Mesendoderm (in vitro differentiated cells): ENCODE results near the gene NYNRIN.

Experiments used
- DNase-seq: peaks from one replicate; pipeline ENCODE4 v3.0.0; 2013
- H2AK5ac ChIP-seq: 2 replicates; pipeline ENCODE4 v1.6.1; 2013; ENCODE audit warnings: low read length, inconsistent platforms
- H2BK120ac ChIP-seq: 2 replicates; pipeline ENCODE4 v1.6.1; 2013; ENCODE audit warnings: low read depth, mild to moderate bottlenecking, low read length, moderate library complexity, mixed read lengths
- H2BK15ac ChIP-seq: replicated peaks from 2 replicates; pipeline ENCODE4 v1.6.1; 2013; ENCODE audit warnings: low read depth, mild to moderate bottlenecking, moderate library complexity
- H2BK5ac ChIP-seq: 2 replicates; pipeline ENCODE4 v1.6.1; 2013; ENCODE audit warnings: low read length, inconsistent platforms
- H3K18ac ChIP-seq: 2 replicates; pipeline ENCODE4 v1.6.1; 2013; ENCODE audit warnings: mild to moderate bottlenecking, low read length, mixed read lengths
- H3K23ac ChIP-seq: one replicate; pipeline ENCODE4 v1.6.1; 2013; ENCODE audit warnings: low read length
- H3K27ac ChIP-seq: 2 replicates; pipeline ENCODE4 v1.5.1; 2013; ENCODE audit warnings: low read depth, mild to moderate bottlenecking, inconsistent platforms, low read length, moderate library complexity
- H3K27me3 ChIP-seq: 2 replicates; pipeline ENCODE4 v1.6.1; 2013; ENCODE audit warnings: low read length, control low read depth, mild to moderate bottlenecking, inconsistent platforms; ENCODE audit not compliant: insufficient read depth, poor library complexity
- H3K36me3 ChIP-seq: 2 replicates; pipeline ENCODE4 v1.6.1; 2013; ENCODE audit warnings: low read length, inconsistent platforms; ENCODE audit not compliant: control insufficient read depth, insufficient read depth
- H3K4ac ChIP-seq: one replicate; pipeline ENCODE4 v1.6.1; 2013; ENCODE audit warnings: low read depth, mild to moderate bottlenecking, low read length, moderate library complexity
- H3K4me1 ChIP-seq: 2 replicates; pipeline ENCODE4 v1.6.1; 2013; ENCODE audit warnings: low read depth, low read length, inconsistent platforms; ENCODE audit not compliant: control insufficient read depth
- H3K4me2 ChIP-seq: 2 replicates; pipeline ENCODE4 v1.6.1; 2013; ENCODE audit warnings: low read length
- H3K4me3 ChIP-seq: 2 replicates; pipeline ENCODE4 v1.5.1; 2013; ENCODE audit warnings: mild to moderate bottlenecking, low read length
- H3K56ac ChIP-seq: one replicate; pipeline ENCODE4 v1.6.1; 2013; ENCODE audit warnings: low read length
- H3K79me1 ChIP-seq: 2 replicates; pipeline ENCODE4 v1.6.1; 2013; ENCODE audit warnings: low read length, inconsistent platforms
- H3K79me2 ChIP-seq: 2 replicates; pipeline ENCODE4 v1.6.1; 2013; ENCODE audit warnings: mild to moderate bottlenecking, low read length; ENCODE audit not compliant: control insufficient read depth, insufficient read depth
- H3K9ac ChIP-seq: 2 replicates; pipeline ENCODE4 v1.6.1; 2013; ENCODE audit warnings: low read length, inconsistent platforms
- H4K5ac ChIP-seq: one replicate; pipeline ENCODE4 v1.6.1; 2013; ENCODE audit warnings: low read length
- H4K8ac ChIP-seq: one replicate; pipeline ENCODE4 v1.6.1; 2013; ENCODE audit warnings: low read depth, mild to moderate bottlenecking, control low read depth, low read length, moderate library complexity
- WGBS: extraction: QIAGEN DNeasy Blood & Tissue Kit; methylation state at CpG from one replicate; pipeline ENCODE4 v1.1.7; 2013; ENCODE audit warnings: low lambda C conversion rate, missing lambda C conversion rate; ENCODE audit not compliant: insufficient coverage; ENCODE audit errors: extremely low coverage; 5-methylcytosine and 5-hydroxymethylcytosine counted together

The NYNRIN gene

DNA sequence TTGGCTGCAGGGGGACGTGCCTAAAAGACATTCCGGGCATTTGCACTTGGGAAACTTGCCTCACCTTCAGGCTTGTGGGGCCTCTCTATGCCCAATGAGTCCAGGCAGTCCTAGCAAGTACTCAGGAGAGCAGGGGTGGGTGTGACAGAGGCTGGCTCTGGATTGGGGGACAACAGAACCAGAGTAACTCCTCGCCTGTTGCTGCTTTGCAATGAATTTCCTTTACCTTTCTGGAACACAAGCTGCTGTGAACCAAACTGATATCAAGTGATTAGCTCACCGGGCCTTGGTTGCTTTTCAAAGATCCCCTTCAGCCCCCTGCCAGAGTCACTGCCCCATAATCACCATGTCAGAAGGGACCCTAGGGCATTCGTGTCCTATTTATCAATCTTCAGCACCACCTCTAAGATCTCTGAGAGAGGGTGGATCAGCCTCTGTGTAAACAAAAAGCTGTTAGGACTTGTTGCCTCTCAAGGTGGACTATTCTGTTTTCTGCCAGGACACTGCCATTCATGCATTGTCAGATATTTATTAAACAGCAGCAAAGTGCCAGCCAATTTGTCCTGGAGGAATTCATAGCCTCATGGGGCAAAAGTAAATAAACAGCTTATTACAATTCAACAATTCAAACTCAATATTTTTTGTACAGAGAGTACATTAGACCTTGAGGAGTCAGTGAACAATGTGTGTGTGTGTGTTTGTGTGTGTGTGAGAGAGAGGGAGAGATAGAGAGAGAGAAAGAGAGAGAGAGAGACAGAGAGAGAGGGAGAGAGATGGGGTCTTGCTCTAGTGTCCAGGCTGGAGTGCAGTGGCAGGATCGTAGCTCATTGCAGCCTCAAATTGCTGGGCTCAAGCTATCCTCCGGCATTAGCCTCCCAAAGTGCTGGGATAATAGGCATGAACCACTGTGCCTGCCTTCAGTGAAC, 19.6 kb upstream of the NYNRIN start:
- Histone ChIP-seq H3K18ac (no peak overlapping the region), H4K8ac (no peak overlapping the region), H3K23ac (no peak overlapping the region), H3K27ac (no peak overlapping the region), H3K79me1 (no peaks in the 10 kb centered on the region), H3K4me2 (no peak overlapping the region), H3K9ac (no peak overlapping the region), H3K27me3 (no peaks in the 10 kb centered on the region), H3K4ac (no peak overlapping the region), H3K4me3 (no peak overlapping the region), H4K5ac (no peak overlapping the region), H3K4me1 (peaks cover 3% of the 10 kb centered on the region), H3K56ac (no peak overlapping the region), H2BK15ac (no peak overlapping the region), H2BK120ac (no peak overlapping the region), H2AK5ac (no peak overlapping the region), H3K79me2 (no peaks in the 10 kb centered on the region), H2BK5ac (no peak overlapping the region), H3K36me3 (no peaks in the 10 kb centered on the region)
- no CpG with 5 or more reads among the region's 7 CpGs for WGBS
- DNase-seq, result no peak

- Histone ChIP-seq H3K79me1 (no peaks in the 10 kb centered on the region), H3K27me3 (no peaks in the 10 kb centered on the region), H2BK120ac (no peak overlapping the region), H3K56ac (no peak overlapping the region), H4K8ac (no peak overlapping the region), H3K36me3 (no peaks in the 10 kb centered on the region), H4K5ac (no peak overlapping the region), H3K4me2 (no peak overlapping the region), H3K4me3 (no peak overlapping the region), H3K4me1 (peaks cover 3% of the 10 kb centered on the region), H3K27ac (no peak overlapping the region), H2BK5ac (no peak overlapping the region), H2AK5ac (no peak overlapping the region), H2BK15ac (no peak overlapping the region), H3K23ac (no peak overlapping the region), H3K18ac (no peak overlapping the region), H3K79me2 (no peaks in the 10 kb centered on the region), H3K9ac (no peak overlapping the region), H3K4ac (no peak overlapping the region)
- no CpG with 5 or more reads among the region's 15 CpGs for WGBS
- no peak for DNase-seq
Measured at GRCh38 chr14:24379907-24380730, 18.7 kb upstream of the NYNRIN start.

DNA sequence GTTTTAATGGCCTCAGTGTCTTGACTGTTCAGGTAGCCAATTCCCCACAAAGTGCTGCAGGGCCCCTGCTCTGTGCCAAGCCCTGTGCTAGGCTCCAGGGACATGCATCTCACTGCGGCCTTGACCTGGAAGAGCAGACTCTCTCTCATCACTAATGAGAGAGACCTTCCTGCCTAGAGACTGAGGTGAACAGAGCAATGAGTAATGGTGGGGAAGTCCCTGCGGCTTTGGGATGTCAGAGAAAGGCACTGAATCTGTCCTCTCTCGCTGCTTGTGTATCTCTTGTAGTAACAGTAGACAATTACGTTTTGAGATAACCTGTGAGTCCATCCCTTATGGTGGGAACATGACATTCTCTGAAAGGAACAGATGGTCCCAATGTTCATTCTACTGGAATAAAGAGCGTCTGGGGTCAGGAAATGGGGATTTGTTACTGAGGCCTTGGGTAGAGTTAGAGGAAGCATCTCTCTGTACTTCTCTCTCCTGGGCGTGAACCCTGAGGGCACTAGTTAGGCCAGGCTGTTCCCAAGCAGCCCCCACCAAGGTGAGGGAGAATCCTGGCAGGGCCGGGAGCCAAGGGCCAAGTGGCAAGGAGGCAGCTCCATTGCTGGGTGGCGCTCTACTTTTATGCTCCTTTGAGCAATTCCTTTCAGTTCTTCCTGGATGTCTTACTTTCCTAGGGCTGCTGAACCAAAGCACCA, 17.3 kb upstream of the NYNRIN start:
- H3K9ac ChIP-seq, result no peak overlapping the region
- no peak overlapping the region for H2BK5ac ChIP-seq
- no peaks in the 10 kb centered on the region for H3K4me1 ChIP-seq
- H3K36me3 ChIP-seq, result no peaks in the 10 kb centered on the region
- H3K27ac ChIP-seq, result no peak overlapping the region
- no peak overlapping the region for H3K56ac ChIP-seq
- H3K4ac ChIP-seq, result no peak overlapping the region
- no peak overlapping the region for H4K8ac ChIP-seq
- H3K4me2 ChIP-seq, result no peak overlapping the region
- H3K18ac ChIP-seq, result no peak overlapping the region
- no peak overlapping the region for H4K5ac ChIP-seq
- no peak overlapping the region for H3K23ac ChIP-seq
- no peaks in the 10 kb centered on the region for H3K79me2 ChIP-seq
- no peak overlapping the region for H2BK120ac ChIP-seq
- no CpG with 5 or more reads among the region's 8 CpGs for WGBS
- no peak overlapping the region for H2AK5ac ChIP-seq
- no peak overlapping the region for H3K4me3 ChIP-seq
- DNase-seq, result no peak
- H3K27me3 ChIP-seq, result no peaks in the 10 kb centered on the region
- H3K79me1 ChIP-seq, result no peaks in the 10 kb centered on the region
- no peak overlapping the region for H2BK15ac ChIP-seq

GRCh38 chr14:24382064-24382371, 16.8 kb upstream of the NYNRIN start:
- Histone ChIP-seq H2BK15ac (no peak overlapping the region), H3K23ac (no peak overlapping the region), H2BK120ac (no peak overlapping the region), H3K79me1 (no peaks in the 10 kb centered on the region), H3K56ac (no peak overlapping the region), H3K79me2 (no peaks in the 10 kb centered on the region), H4K8ac (no peak overlapping the region), H4K5ac (no peak overlapping the region), H3K4ac (no peak overlapping the region), H3K18ac (no peak overlapping the region), H3K4me1 (no peaks in the 10 kb centered on the region), H2AK5ac (no peak overlapping the region), H3K27me3 (no peaks in the 10 kb centered on the region), H3K9ac (no peak overlapping the region), H3K4me2 (no peak overlapping the region), H2BK5ac (no peak overlapping the region), H3K27ac (no peak overlapping the region), H3K4me3 (no peak overlapping the region), H3K36me3 (no peaks in the 10 kb centered on the region)
- DNase-seq, result no peak
- WGBS, result no CpG with 5 or more reads among the region's 4 CpGs

DNA sequence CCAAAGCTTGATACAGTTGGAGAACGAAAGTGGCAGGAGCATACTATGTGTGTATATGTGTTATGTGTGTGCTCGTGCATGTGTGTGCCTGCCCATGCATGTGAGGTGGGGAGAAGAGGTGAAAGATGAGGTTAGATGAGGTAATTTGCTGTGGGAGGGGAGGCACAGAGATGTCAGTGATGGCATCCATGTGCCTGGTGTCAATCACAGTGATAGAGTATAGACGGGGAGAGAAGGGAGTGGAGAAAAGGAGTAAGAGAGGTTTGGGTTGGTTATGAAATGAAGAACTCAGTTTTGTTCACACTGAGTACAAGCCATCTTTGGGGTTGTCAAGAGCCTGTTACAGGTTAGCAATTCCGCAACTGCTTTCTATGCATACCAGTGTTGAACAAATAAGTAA, 14.6 kb upstream of the NYNRIN start:
- DNase-seq, result no peak
- no CpG with 5 or more reads among the region's 4 CpGs for WGBS
- H3K27ac ChIP-seq, result no peak overlapping the region
- no peak overlapping the region for H3K9ac ChIP-seq
- no peak overlapping the region for H2BK15ac ChIP-seq
- no peak overlapping the region for H3K4ac ChIP-seq
- no peak overlapping the region for H2AK5ac ChIP-seq
- no peak overlapping the region for H4K8ac ChIP-seq
- H3K27me3 ChIP-seq, result no peaks in the 10 kb centered on the region
- H3K23ac ChIP-seq, result no peak overlapping the region
- no peak overlapping the region for H2BK120ac ChIP-seq
- no peaks in the 10 kb centered on the region for H3K36me3 ChIP-seq
- no peak overlapping the region for H3K56ac ChIP-seq
- H2BK5ac ChIP-seq, result no peak overlapping the region
- no peak overlapping the region for H3K18ac ChIP-seq
- no peak overlapping the region for H4K5ac ChIP-seq
- no peak overlapping the region for H3K4me2 ChIP-seq
- no peaks in the 10 kb centered on the region for H3K4me1 ChIP-seq
- H3K79me1 ChIP-seq, result no peaks in the 10 kb centered on the region
- no peak overlapping the region for H3K4me3 ChIP-seq
- H3K79me2 ChIP-seq, result no peaks in the 10 kb centered on the region
